ENCODE data around the gene ADSS1. TPM values are rescaled to one million over a fixed set of nuclear protein-coding genes. Genes with fewer than 3 reads are reported as not detected.

ADSS1 gene
- total RNA-seq, 1 donor from 2014 or later: 1.1 TPM

DNA sequence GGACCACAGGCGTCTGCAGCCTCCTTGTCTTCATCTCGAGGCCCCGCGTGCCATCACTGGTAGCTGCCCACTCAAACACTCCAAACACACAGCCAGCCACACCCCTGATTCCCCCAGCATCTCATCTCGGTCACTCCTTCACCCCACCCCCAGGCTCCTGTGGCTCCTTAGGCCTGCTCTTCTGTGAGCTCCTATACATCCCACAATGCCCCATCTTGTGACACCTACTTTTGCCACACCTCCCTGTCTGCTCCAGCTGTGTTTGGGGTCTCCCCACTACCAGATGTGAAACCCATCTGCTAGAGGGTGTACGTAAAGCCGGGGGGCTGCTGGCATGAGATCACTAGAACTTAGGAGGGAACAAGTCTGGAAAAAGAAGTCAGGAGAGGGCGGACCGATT is 67.4 kb downstream of the ADSS1 start:
- H3K36me3 Mint-ChIP-seq (ENCODE audit: low read depth): peaks cover 8% of the 10 kb centered on the region
- H3K4me3 Mint-ChIP-seq: peak overlapping the region; percentile 49
- peaks cover 18% of the 10 kb centered on the region for H3K4me1 Mint-ChIP-seq (ENCODE audit: low read depth)
- no peak for DNase-seq (ENCODE audit: low spot score)
- intact Hi-C loops (cut with micrococcal nuclease): loop anchor here (10.0 kb wide), 1 partner anchor 523 kb away; the partner anchor contains the start of gene PACS2
- no peaks in the 10 kb centered on the region for H3K9me3 Mint-ChIP-seq
- no peaks in the 10 kb centered on the region for H3K27me3 Mint-ChIP-seq (ENCODE audit: insufficient read depth)
- H3K27ac Mint-ChIP-seq: no peak overlapping the region

DNA sequence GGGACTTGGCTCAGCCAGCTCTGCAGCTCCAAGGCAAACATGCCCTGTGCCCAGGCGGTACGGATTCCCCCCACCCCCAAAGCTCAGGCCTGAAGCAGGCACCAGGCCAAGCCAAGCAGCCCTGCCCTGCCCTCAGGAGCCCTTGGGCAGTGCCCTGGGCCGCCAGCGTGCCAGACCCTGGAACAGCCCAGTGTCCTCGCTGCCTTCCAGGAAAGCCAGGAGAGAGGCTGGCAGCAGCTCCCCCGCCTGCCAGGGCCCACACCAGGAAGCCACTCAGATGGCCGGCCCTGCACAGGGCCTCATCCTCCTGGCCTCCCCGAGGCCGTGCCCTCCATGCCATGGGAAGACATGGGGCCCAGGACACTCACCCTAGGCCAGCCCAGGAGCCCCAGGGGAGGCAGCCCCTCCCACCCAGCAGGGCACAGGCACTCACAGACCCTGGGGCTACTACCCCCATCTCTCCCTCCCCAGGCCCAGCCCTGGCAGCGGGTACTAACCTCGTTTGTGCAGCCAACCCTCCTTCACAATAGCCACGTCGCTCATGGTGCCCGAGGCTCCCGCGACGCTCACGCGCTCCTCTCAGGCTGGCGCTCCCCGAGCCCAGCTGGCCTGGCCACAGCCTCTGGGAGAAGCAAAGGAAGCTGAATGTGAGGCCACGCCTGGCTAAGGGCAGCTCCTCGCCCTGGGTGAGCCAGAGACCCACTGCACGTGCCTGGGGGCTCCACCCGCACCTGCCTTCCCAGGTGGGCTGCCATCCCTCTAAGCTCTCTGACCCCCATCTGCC is 68.3 kb downstream of the ADSS1 start:
- no peak for DNase-seq (ENCODE audit: low spot score)
- Mint-ChIP-seq H3K36me3 (ENCODE audit: low read depth) (peaks cover 8% of the 10 kb centered on the region), H3K9me3 (no peaks in the 10 kb centered on the region), H3K4me1 (ENCODE audit: low read depth) (peaks cover 19% of the 10 kb centered on the region), H3K27ac (no peak overlapping the region), H3K27me3 (ENCODE audit: insufficient read depth) (no peaks in the 10 kb centered on the region), H3K4me3 (no peak overlapping the region)
- intact Hi-C loops (cut with micrococcal nuclease): loop anchor here (10.0 kb wide), 1 partner anchor 523 kb away; the partner anchor contains the start of gene PACS2

DNA sequence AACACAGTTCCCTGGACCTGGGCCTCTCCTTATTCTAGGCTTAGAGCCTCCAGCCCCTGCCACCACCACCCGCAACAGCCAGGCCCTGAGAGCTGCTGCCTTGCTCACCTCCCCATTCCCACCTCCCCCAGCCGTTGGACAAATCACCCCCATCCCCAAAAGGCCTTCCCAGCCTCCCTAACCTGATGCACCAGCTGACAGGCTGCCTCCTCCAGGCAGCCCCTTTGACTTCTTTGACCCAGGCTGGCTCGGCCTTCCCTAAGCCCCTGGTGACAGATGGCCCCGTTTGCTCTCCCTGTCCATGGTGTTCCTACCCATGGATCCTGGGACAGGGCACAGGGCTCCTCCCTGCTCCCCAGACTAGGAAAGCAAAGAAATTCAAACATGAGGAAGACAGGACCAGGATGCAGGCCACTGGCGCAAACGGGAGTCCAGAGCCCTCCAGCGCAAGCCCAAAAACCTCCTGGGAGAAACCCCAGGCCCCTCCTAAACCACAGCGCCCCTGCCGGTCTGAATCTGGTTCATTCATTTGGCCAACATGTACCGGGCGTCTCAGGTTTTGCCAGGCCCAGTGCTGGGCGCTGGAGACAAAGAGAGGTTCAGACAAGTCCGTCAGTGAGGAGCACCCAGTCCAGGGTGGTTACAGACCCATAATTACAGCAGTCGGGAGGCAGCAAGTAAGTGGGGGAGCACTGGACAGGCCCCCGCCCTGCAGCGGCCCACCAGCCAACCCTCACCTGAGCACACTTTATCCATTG is 69.1 kb downstream of the ADSS1 start:
- H3K4me1 Mint-ChIP-seq (ENCODE audit: low read depth): peaks cover 19% of the 10 kb centered on the region
- intact Hi-C loops (cut with micrococcal nuclease): loop anchor here (10.0 kb wide), 1 partner anchor 522 kb away; the partner anchor contains the start of gene PACS2
- H3K27me3 Mint-ChIP-seq (ENCODE audit: insufficient read depth): no peaks in the 10 kb centered on the region
- peaks cover 8% of the 10 kb centered on the region for H3K36me3 Mint-ChIP-seq (ENCODE audit: low read depth)
- peak overlapping the region; percentile 65 for H3K27ac Mint-ChIP-seq
- H3K4me3 Mint-ChIP-seq: peak overlapping the region; percentile 89
- no peaks in the 10 kb centered on the region for H3K9me3 Mint-ChIP-seq
- no peak for DNase-seq (ENCODE audit: low spot score)

DNA sequence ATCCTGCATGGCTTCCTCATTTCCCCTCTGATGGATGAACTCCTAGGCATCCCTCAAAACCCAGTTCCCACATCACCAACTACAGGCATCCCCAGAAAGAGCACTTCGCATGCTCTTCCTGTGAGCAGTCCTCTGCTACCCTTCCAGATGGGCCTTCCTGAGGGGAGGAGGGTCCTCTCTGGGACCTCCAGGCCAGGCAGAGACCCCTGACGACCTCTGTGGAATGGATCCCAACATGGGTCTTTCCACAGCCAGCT is 69.6 kb downstream of the ADSS1 start:
- peak overlapping the region; percentile 89 for H3K4me3 Mint-ChIP-seq
- H3K9me3 Mint-ChIP-seq: no peaks in the 10 kb centered on the region
- H3K4me1 Mint-ChIP-seq (ENCODE audit: low read depth): peaks cover 22% of the 10 kb centered on the region
- no peak for DNase-seq (ENCODE audit: low spot score)
- H3K36me3 Mint-ChIP-seq (ENCODE audit: low read depth): peaks cover 8% of the 10 kb centered on the region
- intact Hi-C loops (cut with micrococcal nuclease): loop anchor here (10.0 kb wide), 1 partner anchor 521 kb away; the partner anchor contains the start of gene PACS2
- H3K27ac Mint-ChIP-seq: peak overlapping the region; percentile 65
- H3K27me3 Mint-ChIP-seq (ENCODE audit: insufficient read depth): peaks cover 3% of the 10 kb centered on the region

DNA sequence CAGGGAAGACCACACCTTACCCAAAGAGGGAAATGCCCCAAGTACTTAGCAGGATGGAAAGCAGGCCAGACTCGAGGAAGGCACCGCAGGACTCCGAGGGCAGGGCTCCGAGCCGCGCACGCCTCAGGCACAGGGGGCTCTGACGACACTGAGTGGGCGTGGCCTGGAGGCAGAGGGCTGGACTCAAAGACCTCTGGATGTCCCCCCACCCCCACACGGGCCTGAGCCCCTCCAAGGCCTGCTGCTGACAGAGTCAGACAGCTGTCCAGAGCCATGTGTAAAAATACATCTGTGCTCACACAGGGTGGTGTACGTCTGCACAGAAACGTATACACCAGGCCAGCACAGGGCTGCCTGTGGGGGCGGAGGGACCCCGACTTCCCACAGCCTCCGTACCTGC is 70.1 kb downstream of the ADSS1 start:
- peaks cover 26% of the 10 kb centered on the region for H3K4me1 Mint-ChIP-seq (ENCODE audit: low read depth)
- H3K27ac Mint-ChIP-seq: peak overlapping the region; percentile 83
- H3K27me3 Mint-ChIP-seq (ENCODE audit: insufficient read depth): peaks cover 8% of the 10 kb centered on the region
- peak overlapping the region; percentile 89 for H3K4me3 Mint-ChIP-seq
- intact Hi-C loops (cut with micrococcal nuclease): loop anchor here (10.0 kb wide), 1 partner anchor 521 kb away; the partner anchor contains the start of gene PACS2
- DNase-seq (ENCODE audit: low spot score): peak; percentile 19
- no peaks in the 10 kb centered on the region for H3K9me3 Mint-ChIP-seq
- H3K36me3 Mint-ChIP-seq (ENCODE audit: low read depth): peaks cover 8% of the 10 kb centered on the region

DNA sequence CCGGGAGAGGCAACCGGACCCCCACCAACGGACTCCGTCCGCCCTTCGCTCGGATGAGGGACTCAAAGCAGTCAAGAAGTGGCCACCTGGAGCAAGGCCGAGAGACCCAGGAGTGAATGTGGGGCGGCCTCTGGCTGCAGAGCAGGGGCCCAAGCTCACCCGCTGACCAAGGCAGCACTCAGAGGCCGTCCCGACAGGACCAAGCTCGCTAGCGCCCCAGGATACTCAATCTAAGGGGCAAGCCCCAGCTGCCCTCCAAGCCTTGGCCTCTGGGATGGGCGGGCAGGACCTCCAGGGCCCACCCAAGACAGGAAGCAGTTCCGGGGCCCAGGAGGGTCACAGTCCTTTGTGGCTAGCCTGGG is 70.6 kb downstream of the ADSS1 start:
- Mint-ChIP-seq H3K27ac (peak overlapping the region; percentile 83), H3K9me3 (no peaks in the 10 kb centered on the region), H3K27me3 (ENCODE audit: insufficient read depth) (peaks cover 10% of the 10 kb centered on the region), H3K4me1 (ENCODE audit: low read depth) (peaks cover 30% of the 10 kb centered on the region), H3K4me3 (peak overlapping the region; percentile 89), H3K36me3 (ENCODE audit: low read depth) (peaks cover 8% of the 10 kb centered on the region)
- DNase-seq (ENCODE audit: low spot score): no peak
- intact Hi-C loops (cut with micrococcal nuclease): loop anchor here (10.0 kb wide), 1 partner anchor 520 kb away; the partner anchor contains the start of gene PACS2

DNA sequence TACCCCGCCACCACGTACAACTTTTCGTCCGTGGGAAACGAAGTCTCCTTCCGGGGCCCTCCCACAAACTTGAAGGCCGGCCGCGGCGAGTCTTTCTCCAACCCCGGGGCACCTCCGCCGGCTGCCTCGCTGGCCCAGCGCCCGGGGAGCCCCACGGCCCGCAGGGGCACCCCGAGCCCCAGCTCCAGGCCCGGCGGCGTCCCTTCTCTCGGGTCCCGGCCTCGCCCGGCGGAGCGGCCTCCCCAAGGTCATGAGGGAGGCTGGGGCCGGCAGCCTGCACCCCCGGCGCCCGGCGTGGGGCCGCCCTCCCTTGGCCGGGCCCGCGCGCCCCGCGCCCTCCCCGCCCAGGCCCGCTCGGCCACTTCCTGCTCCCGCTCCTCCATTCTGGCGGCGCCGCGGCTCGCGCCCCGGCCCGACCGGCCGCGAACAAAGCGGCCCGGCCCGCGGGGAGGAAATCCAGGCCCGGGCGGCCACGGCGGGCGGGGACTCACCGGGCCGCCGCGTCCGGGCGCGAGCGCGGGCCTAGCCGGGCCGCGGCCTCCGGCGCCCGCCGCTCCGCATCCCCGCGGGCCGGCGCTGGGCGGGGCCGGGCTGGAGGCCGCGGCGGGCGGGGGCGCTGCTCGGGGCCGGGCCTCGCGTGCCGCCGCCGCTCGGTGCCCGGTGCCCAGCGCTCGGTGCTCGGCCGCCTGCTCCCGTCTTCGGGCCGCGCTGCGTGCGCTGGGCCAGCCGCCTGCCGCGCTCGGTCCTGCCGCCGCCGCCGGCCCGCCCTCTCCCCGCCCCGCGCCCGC is 71.2 kb downstream of the ADSS1 start, which contains the start of gene AKT1:
Gene AKT1, minus strand, starts transcription at position 756 of the 788 bp plus-strand sequence. CDS start 3,105 bp downstream, outside the sequence.
- peaks cover 30% of the 10 kb centered on the region for H3K4me1 Mint-ChIP-seq (ENCODE audit: low read depth)
- intact Hi-C loops (cut with micrococcal nuclease): loop anchor here (10.0 kb wide), 1 partner anchor 520 kb away; the partner anchor contains the start of gene PACS2
- H3K27ac Mint-ChIP-seq: peak within 1 kb of the TSS; percentile 83
- H3K9me3 Mint-ChIP-seq: no peaks in the 10 kb centered on the region
- H3K27me3 Mint-ChIP-seq (ENCODE audit: insufficient read depth): peaks cover 10% of the 10 kb centered on the region
- peaks cover 8% of the 10 kb centered on the region for H3K36me3 Mint-ChIP-seq (ENCODE audit: low read depth)
- DNase-seq (ENCODE audit: low spot score): peak; percentile 26
- peak within 1 kb of the TSS; percentile 89 for H3K4me3 Mint-ChIP-seq

DNA sequence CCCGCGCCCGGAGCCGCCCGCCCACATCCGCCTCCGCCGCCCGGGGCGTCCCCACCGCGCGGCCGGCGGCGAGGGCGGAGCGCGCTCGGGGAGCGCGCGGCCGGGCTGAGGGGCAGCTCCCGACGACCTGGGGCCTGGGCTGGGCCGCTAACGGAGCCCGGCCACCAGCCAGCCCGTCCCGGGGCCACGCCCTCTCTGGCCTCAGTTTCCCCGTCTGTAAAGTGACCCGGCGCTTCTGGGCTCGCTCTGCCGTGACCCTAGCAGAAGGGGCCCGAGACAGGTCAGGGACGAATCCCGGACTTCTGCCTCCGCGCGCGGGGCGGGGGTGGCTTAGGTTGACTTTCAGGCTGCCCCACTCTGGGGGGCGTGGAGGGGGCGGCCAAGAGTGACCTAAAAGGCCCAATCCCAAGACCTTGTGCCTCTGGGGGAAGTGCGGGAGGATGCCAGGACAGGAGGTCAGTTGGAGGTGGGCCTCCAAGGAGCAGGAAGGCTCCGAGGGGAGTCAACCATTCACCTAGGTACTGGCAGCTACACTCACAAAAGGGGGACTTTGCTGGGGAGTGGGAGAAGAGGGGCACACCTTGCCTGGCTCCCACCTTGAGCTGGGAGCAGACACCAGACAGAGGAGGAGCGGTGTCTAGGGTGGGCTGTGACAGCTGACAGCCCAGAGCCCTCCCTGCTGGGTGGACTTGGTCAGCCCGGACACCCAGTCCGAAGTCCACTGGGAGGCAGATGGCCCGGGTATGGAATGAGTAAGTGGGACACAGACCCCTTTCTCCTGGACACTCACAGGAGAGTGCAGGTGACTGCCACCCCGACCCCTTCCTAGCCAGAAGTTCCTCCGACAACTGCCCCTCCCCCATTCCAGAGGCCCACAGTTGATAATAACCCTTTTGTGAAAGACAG is 72.0 kb downstream of the ADSS1 start:
- peaks cover 30% of the 10 kb centered on the region for H3K4me1 Mint-ChIP-seq (ENCODE audit: low read depth)
- H3K36me3 Mint-ChIP-seq (ENCODE audit: low read depth): peaks cover 8% of the 10 kb centered on the region
- H3K4me3 Mint-ChIP-seq: peak overlapping the region; percentile 75
- intact Hi-C loops (cut with micrococcal nuclease): loop anchor here (10.0 kb wide), 1 partner anchor 519 kb away; the partner anchor contains the start of gene PACS2
- H3K27me3 Mint-ChIP-seq (ENCODE audit: insufficient read depth): peaks cover 10% of the 10 kb centered on the region
- no peaks in the 10 kb centered on the region for H3K9me3 Mint-ChIP-seq
- peak; percentile 40 for DNase-seq (ENCODE audit: low spot score)
- H3K27ac Mint-ChIP-seq: peak overlapping the region; percentile 58

DNA sequence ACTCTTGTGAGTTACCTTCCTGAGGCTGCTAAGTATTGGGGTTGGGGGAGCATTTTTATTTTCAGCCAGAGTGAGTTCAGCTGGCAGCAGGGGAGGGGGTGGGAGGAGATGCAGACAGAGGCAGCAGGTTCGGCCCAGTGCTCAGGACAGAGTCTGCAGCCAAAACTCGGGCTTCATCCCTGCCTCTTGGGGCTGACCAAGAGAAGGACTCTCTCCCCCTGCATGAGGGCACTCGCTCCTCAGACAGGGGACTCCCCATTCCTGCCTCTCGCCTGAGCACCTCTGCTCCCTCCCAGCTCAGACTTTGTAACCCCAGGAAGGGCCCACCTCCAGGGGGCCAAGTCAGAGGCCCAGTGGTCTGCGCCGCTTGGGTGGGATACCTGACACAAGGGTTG is 72.7 kb downstream of the ADSS1 start:
- peak overlapping the region; percentile 58 for H3K27ac Mint-ChIP-seq
- DNase-seq (ENCODE audit: low spot score): no peak
- H3K36me3 Mint-ChIP-seq (ENCODE audit: low read depth): peaks cover 5% of the 10 kb centered on the region
- intact Hi-C loops (cut with micrococcal nuclease): loop anchor here (10.0 kb wide), 1 partner anchor 518 kb away; the partner anchor contains the start of gene PACS2
- no peaks in the 10 kb centered on the region for H3K9me3 Mint-ChIP-seq
- H3K4me1 Mint-ChIP-seq (ENCODE audit: low read depth): peaks cover 30% of the 10 kb centered on the region
- peaks cover 10% of the 10 kb centered on the region for H3K27me3 Mint-ChIP-seq (ENCODE audit: insufficient read depth)
- H3K4me3 Mint-ChIP-seq: peak overlapping the region; percentile 75

Measured in activated T-helper 1 cell treated with anti-CD3 and anti-CD28 coated beads, Interleukin-12 subunit alpha, Interleukin-12 subunit beta, Interleukin-2, Interleukin-4 antibody, amounts not matched to agents 30 ng/mL and 10 ng/mL and 1 ng/mL, durations not matched to agents 14 hours and 24 hours and 36 hours (primary cell).